ENCODE measurements around the gene EXOC8.

The EXOC8 gene, protein sequence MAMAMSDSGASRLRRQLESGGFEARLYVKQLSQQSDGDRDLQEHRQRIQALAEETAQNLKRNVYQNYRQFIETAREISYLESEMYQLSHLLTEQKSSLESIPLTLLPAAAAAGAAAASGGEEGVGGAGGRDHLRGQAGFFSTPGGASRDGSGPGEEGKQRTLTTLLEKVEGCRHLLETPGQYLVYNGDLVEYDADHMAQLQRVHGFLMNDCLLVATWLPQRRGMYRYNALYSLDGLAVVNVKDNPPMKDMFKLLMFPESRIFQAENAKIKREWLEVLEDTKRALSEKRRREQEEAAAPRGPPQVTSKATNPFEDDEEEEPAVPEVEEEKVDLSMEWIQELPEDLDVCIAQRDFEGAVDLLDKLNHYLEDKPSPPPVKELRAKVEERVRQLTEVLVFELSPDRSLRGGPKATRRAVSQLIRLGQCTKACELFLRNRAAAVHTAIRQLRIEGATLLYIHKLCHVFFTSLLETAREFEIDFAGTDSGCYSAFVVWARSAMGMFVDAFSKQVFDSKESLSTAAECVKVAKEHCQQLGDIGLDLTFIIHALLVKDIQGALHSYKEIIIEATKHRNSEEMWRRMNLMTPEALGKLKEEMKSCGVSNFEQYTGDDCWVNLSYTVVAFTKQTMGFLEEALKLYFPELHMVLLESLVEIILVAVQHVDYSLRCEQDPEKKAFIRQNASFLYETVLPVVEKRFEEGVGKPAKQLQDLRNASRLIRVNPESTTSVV

GRCh38 chr1:231337472-231338269 lies at the start of gene EXOC8:
Gene EXOC8, minus strand, starts transcription at chr1:231337852. Its CDS starts 107 bp downstream, at chr1:231337745.
- peak; percentile 98 for DNase-seq (ENCODE audit: low spot score)
- in situ Hi-C loops (cut with MboI; ENCODE audit: low sequenced_read_pairs, unreplicated experiment) = no loop called here

DNA sequence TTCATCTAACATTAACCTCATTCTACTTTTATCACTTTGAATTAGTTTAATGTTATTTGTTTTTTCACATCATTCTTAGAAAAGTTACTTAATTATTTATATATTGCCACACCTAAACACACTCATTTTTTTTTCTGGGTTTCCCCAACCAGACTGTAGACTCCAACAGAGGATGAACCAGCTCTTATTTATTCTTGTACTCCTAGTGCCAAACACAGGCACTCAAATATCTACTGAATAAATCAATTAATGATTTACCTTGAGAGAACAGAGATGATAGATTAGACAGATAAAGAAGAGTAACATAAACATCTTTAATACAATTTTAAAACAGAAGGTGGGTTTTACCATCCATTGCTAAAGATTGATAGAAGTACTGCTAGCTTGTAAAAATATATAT lies 48.8 kb upstream of the EXOC8 start:
- DNase-seq (ENCODE audit: low spot score) = no peak
- in situ Hi-C loops (cut with MboI; ENCODE audit: low sequenced_read_pairs, unreplicated experiment) = no loop called here
- TF ChIP-seq, protein P1, sequence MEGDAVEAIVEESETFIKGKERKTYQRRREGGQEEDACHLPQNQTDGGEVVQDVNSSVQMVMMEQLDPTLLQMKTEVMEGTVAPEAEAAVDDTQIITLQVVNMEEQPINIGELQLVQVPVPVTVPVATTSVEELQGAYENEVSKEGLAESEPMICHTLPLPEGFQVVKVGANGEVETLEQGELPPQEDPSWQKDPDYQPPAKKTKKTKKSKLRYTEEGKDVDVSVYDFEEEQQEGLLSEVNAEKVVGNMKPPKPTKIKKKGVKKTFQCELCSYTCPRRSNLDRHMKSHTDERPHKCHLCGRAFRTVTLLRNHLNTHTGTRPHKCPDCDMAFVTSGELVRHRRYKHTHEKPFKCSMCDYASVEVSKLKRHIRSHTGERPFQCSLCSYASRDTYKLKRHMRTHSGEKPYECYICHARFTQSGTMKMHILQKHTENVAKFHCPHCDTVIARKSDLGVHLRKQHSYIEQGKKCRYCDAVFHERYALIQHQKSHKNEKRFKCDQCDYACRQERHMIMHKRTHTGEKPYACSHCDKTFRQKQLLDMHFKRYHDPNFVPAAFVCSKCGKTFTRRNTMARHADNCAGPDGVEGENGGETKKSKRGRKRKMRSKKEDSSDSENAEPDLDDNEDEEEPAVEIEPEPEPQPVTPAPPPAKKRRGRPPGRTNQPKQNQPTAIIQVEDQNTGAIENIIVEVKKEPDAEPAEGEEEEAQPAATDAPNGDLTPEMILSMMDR (IDR thresholded peaks at IDR 0.05; ENCODE audit: borderline replicate concordance, control extremely low read depth, extremely low read depth, insufficient read depth, missing control alignments) = no peak

More at GRCh38 chr1:231337472-231338269, at the start of gene EXOC8:
- TF ChIP-seq, protein P1 (IDR thresholded peaks at IDR 0.05; ENCODE audit: borderline replicate concordance, control extremely low read depth, extremely low read depth, insufficient read depth, missing control alignments) = no peak

- TF ChIP-seq, protein P1 (IDR thresholded peaks at IDR 0.05; ENCODE audit: borderline replicate concordance, control extremely low read depth, extremely low read depth, insufficient read depth, missing control alignments) = no peak
- in situ Hi-C loops (cut with MboI; ENCODE audit: low sequenced_read_pairs, unreplicated experiment) = no loop called here
- DNase-seq (ENCODE audit: low spot score) = no peak
Measured at GRCh38 chr1:231385416-231385748, 47.7 kb upstream of the EXOC8 start.

DNA sequence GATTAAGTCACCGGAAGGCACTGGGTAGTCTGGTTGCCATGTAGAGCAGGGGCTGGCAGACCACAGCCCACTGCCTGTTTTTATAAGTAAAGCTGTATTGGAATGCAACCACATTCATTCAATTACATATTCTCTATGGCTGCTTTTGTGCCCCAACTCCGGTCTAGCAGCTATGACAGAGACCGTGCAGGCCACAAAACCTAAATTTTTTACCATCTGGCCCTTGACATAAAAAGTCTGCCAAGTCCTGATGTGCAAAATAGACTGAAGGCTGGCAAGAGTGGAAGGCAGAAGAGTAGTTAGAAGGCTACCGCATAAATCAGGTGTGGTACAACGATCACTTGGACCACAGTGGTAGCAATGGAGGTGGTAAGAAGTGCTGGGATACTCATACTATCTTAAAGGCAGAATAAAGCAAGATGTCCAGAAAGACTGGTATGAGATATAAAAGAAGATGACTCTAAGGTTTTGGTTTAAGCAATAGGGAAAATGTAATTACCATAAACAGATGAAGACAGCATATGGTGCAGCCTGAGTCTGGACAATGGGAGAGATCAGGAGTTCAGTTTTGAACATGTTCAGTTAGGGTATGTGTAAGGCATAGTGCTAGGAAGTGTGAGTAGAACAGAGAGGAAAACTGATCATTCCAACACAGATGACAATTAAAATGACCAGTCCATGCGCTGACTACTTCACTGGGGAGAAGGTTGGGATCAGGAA lies 47.2 kb upstream of the EXOC8 start:
- in situ Hi-C loops (cut with MboI; ENCODE audit: low sequenced_read_pairs, unreplicated experiment) = no loop called here
- TF ChIP-seq, protein P1 (IDR thresholded peaks at IDR 0.05; ENCODE audit: borderline replicate concordance, control extremely low read depth, extremely low read depth, insufficient read depth, missing control alignments) = no peak
- no peak for DNase-seq (ENCODE audit: low spot score)

- in situ Hi-C loops (cut with MboI; ENCODE audit: low sequenced_read_pairs, unreplicated experiment) = no loop called here
- TF ChIP-seq, protein P1 (IDR thresholded peaks at IDR 0.05; ENCODE audit: borderline replicate concordance, control extremely low read depth, extremely low read depth, insufficient read depth, missing control alignments) = no peak
- no peak for DNase-seq (ENCODE audit: low spot score)
Measured at GRCh38 chr1:231383159-231383860, 45.7 kb upstream of the EXOC8 start.

All from GM13976 (cell line).